Measurements from ENCODE around the gene TMEM260.

TMEM260 gene

GRCh38 chr14:56635041-56635440, 55.4 kb downstream of the TMEM260 start:
- TF ChIP-seq, protein P1, sequence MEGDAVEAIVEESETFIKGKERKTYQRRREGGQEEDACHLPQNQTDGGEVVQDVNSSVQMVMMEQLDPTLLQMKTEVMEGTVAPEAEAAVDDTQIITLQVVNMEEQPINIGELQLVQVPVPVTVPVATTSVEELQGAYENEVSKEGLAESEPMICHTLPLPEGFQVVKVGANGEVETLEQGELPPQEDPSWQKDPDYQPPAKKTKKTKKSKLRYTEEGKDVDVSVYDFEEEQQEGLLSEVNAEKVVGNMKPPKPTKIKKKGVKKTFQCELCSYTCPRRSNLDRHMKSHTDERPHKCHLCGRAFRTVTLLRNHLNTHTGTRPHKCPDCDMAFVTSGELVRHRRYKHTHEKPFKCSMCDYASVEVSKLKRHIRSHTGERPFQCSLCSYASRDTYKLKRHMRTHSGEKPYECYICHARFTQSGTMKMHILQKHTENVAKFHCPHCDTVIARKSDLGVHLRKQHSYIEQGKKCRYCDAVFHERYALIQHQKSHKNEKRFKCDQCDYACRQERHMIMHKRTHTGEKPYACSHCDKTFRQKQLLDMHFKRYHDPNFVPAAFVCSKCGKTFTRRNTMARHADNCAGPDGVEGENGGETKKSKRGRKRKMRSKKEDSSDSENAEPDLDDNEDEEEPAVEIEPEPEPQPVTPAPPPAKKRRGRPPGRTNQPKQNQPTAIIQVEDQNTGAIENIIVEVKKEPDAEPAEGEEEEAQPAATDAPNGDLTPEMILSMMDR (IDR thresholded peaks at IDR 0.05): no peak
- H3K9me3 Mint-ChIP-seq: peaks cover 41% of the 10 kb centered on the region
- peaks cover 100% of the 10 kb centered on the region for H3K36me3 Mint-ChIP-seq (ENCODE audit: low read depth)
- H3K27ac Mint-ChIP-seq: no peak overlapping the region
- H3K27me3 Mint-ChIP-seq (ENCODE audit: low read depth, poor library complexity): peaks cover 4% of the 10 kb centered on the region
- H3K4me3 Mint-ChIP-seq: no peak overlapping the region
- H3K4me1 Mint-ChIP-seq: no peaks in the 10 kb centered on the region
- no peak for DNase-seq

GRCh38 chr14:56647493-56647892, 67.9 kb downstream of the TMEM260 start:
- H3K27me3 Mint-ChIP-seq (ENCODE audit: low read depth, poor library complexity): peaks cover 4% of the 10 kb centered on the region
- DNase-seq: no peak
- no peak overlapping the region for H3K27ac Mint-ChIP-seq
- H3K4me1 Mint-ChIP-seq: no peaks in the 10 kb centered on the region
- H3K4me3 Mint-ChIP-seq: no peak overlapping the region
- peaks cover 18% of the 10 kb centered on the region for H3K9me3 Mint-ChIP-seq
- H3K36me3 Mint-ChIP-seq (ENCODE audit: low read depth): peaks cover 36% of the 10 kb centered on the region
- TF ChIP-seq, protein P1 (IDR thresholded peaks at IDR 0.05): no peak

GRCh38 chr14:56648508-56649301, 69.1 kb downstream of the TMEM260 start:
- H3K36me3 Mint-ChIP-seq (ENCODE audit: low read depth): peaks cover 31% of the 10 kb centered on the region
- no peaks in the 10 kb centered on the region for H3K4me1 Mint-ChIP-seq

GRCh38 chr14:56649382-56649781, 69.8 kb downstream of the TMEM260 start:
- peaks cover 31% of the 10 kb centered on the region for H3K36me3 Mint-ChIP-seq (ENCODE audit: low read depth)
- H3K27ac Mint-ChIP-seq: no peak overlapping the region
- H3K4me1 Mint-ChIP-seq: no peaks in the 10 kb centered on the region
- no peak for DNase-seq
- TF ChIP-seq, protein P1 (IDR thresholded peaks at IDR 0.05): no peak
- peaks cover 6% of the 10 kb centered on the region for H3K27me3 Mint-ChIP-seq (ENCODE audit: low read depth, poor library complexity)
- no peak overlapping the region for H3K4me3 Mint-ChIP-seq
- H3K9me3 Mint-ChIP-seq: peaks cover 3% of the 10 kb centered on the region

More at GRCh38 chr14:56648508-56649301, 69.1 kb downstream of the TMEM260 start:
- Mint-ChIP-seq H3K27ac (peak overlapping the region; percentile 20), H3K27me3 (ENCODE audit: low read depth, poor library complexity) (peaks cover 4% of the 10 kb centered on the region), H3K4me3 (no peak overlapping the region), H3K9me3 (peaks cover 8% of the 10 kb centered on the region)
- TF ChIP-seq, protein P1 (IDR thresholded peaks at IDR 0.05): no peak
- no peak for DNase-seq

DNA sequence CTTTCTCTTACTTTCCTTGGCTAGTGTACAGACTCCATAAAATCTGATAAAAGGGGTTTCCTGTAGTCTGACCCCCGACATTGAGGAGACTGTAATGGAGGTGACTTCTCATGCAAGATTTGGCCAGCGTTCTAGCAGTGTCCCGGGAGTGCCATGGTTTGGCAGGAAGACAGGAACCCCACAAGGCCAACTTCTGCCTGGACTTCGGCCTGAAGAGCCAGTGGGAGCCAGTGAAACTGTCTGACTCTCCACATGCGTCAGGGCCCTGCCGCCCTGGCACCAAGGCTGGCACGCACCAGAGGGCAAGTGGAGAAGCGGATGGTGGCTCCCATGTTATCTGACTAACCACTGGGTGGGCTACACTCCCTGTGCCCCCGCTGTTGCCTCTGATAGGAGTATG, 70.5 kb downstream of the TMEM260 start:
- no peak for DNase-seq
- Mint-ChIP-seq H3K27me3 (ENCODE audit: low read depth, poor library complexity) (peaks cover 7% of the 10 kb centered on the region), H3K36me3 (ENCODE audit: low read depth) (peaks cover 26% of the 10 kb centered on the region), H3K27ac (no peak overlapping the region), H3K4me1 (no peaks in the 10 kb centered on the region), H3K4me3 (no peak overlapping the region), H3K9me3 (no peaks in the 10 kb centered on the region)
- TF ChIP-seq, protein P1 (IDR thresholded peaks at IDR 0.05): no peak

DNA sequence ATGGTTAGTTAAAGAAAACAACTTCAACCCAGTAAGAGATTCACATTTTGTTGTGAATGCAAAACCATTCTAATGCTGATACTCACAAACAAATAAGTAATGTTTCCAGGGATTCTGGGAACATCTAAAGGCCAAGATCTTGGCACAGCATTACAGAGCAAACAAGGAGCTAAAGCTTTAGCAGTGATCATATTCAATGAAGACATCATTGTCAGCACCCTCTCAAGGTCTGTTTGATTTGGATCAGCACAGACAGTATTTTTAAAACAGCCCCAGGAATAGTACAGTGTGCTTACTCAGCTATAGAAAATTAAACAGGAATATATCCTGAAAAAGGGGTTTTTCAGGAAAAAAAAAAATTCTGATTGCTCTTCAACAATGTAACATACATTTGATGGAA, 71.4 kb downstream of the TMEM260 start:
- Mint-ChIP-seq H3K4me3 (no peak overlapping the region), H3K4me1 (no peaks in the 10 kb centered on the region), H3K27me3 (ENCODE audit: low read depth, poor library complexity) (peaks cover 5% of the 10 kb centered on the region), H3K27ac (no peak overlapping the region), H3K9me3 (no peaks in the 10 kb centered on the region), H3K36me3 (ENCODE audit: low read depth) (peaks cover 23% of the 10 kb centered on the region)
- no peak for DNase-seq
- TF ChIP-seq, protein P1 (IDR thresholded peaks at IDR 0.05): no peak
